ENCODE measurements around the gene SLC25A40. TPM values are rescaled to one million over a fixed set of nuclear protein-coding genes. Genes with fewer than 3 reads are reported as not detected.

SLC25A40 gene
- total and polyA plus RNA-seq, 2 of the 13 experiments (the other 11 are each of a cell fraction or from before 2014, with no cell fraction given) = 12.9 to 13.6 TPM

DNA sequence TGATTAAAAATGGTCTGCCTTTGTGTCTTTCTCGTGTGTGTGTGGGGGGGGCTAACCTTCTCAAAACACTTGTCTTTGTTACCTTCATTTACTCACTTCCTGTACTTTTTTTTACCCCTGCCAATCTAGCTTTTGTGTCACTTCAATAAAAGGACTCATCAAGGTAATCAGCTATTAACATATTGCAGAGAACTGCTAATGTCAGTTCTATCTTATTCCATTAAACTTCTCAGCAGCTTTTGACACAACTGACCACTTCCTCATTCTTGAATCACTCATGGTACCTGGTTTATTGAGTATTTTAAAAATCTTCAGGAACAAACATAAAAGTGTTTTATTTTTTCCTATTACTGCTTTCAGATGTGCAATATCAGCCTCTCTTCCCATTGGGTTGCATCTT lies 59.8 kb downstream of the SLC25A40 start:
- H3K9ac ChIP-seq (ENCODE audit: insufficient read depth, low read depth, low read length) = no peak overlapping the region
- no peak overlapping the region for H2AFZ ChIP-seq (ENCODE audit: low read length)
- BruUV-seq (replicated peaks) = no TSS peak
- ATAC-seq (no peak), DNase-seq (ENCODE audit: low spot score) (no peak), FAIRE-seq (no peak)
- H3K27ac ChIP-seq (ENCODE audit: extremely low read length, insufficient read depth, low read length) = no peak overlapping the region
- ChIA-PET POLR2A (no interaction called here), CTCF (ENCODE audit: low intra/inter-chr PET ratio, low total read pairs) (no interaction called here)
- H3K4me3 ChIP-seq (replicated peaks in 1 of 3; ENCODE audit: insufficient read depth in 1 of 3, low read depth in 2 of 3, low read length in 3 of 3) = no peak overlapping the region
- H3K27me3 ChIP-seq (ENCODE audit: control insufficient read depth in 1 of 2, insufficient read depth in 2 of 2, low read length in 2 of 2) = no peaks in the 10 kb centered on the region
- H3K4me1 ChIP-seq (ENCODE audit: insufficient read depth, low read length) = no peaks in the 10 kb centered on the region
- H3K4me2 ChIP-seq (ENCODE audit: low read depth, low read length) = no peak overlapping the region
- in situ Hi-C loops (cut with HindIII; ENCODE audit: extremely low pct_ligation_motif_present, low pct_unique_long_range_greater_than_20kb) = no loop called here
- H3K79me2 ChIP-seq (ENCODE audit: insufficient read depth, low read length) = no peaks in the 10 kb centered on the region
- H4K20me1 ChIP-seq (ENCODE audit: insufficient read depth, low read length) = no peaks in the 10 kb centered on the region
- 0% methylated on average over 1 of the region's 1 CpG for WGBS (ENCODE audit: low lambda C conversion rate)
- H3K36me3 ChIP-seq (replicated peaks in 1 of 2; ENCODE audit: control insufficient read depth in 1 of 2, insufficient read depth in 2 of 2, low read length in 2 of 2) = no peaks in the 10 kb centered on the region
- no peaks in the 10 kb centered on the region for H3K9me3 ChIP-seq (ENCODE audit: low read length)
- TF ChIP-seq, protein P1, sequence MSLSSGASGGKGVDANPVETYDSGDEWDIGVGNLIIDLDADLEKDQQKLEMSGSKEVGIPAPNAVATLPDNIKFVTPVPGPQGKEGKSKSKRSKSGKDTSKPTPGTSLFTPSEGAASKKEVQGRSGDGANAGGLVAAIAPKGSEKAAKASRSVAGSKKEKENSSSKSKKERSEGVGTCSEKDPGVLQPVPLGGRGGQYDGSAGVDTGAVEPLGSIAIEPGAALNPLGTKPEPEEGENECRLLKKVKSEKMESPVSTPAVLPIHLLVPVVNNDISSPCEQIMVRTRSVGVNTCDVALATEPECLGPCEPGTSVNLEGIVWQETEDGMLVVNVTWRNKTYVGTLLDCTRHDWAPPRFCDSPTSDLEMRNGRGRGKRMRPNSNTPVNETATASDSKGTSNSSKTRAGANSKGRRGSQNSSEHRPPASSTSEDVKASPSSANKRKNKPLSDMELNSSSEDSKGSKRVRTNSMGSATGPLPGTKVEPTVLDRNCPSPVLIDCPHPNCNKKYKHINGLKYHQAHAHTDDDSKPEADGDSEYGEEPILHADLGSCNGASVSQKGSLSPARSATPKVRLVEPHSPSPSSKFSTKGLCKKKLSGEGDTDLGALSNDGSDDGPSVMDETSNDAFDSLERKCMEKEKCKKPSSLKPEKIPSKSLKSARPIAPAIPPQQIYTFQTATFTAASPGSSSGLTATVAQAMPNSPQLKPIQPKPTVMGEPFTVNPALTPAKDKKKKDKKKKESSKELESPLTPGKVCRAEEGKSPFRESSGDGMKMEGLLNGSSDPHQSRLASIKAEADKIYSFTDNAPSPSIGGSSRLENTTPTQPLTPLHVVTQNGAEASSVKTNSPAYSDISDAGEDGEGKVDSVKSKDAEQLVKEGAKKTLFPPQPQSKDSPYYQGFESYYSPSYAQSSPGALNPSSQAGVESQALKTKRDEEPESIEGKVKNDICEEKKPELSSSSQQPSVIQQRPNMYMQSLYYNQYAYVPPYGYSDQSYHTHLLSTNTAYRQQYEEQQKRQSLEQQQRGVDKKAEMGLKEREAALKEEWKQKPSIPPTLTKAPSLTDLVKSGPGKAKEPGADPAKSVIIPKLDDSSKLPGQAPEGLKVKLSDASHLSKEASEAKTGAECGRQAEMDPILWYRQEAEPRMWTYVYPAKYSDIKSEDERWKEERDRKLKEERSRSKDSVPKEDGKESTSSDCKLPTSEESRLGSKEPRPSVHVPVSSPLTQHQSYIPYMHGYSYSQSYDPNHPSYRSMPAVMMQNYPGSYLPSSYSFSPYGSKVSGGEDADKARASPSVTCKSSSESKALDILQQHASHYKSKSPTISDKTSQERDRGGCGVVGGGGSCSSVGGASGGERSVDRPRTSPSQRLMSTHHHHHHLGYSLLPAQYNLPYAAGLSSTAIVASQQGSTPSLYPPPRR (CRISPR knock-in tag; IDR thresholded peaks at IDR 0.05; ENCODE audit: borderline replicate concordance) = no peak
- TF ChIP-seq MLLT10 (CRISPR knock-in tag; IDR thresholded peaks at IDR 0.05) (no peak), KMT2B (CRISPR knock-in tag; IDR thresholded peaks at IDR 0.05) (no peak), ZNF343 (CRISPR knock-in tag; IDR thresholded peaks at IDR 0.05) (no peak), ARNT (IDR thresholded peaks at IDR 0.05) (no peak), ZNF784 (CRISPR knock-in tag; IDR thresholded peaks at IDR 0.05; ENCODE audit: borderline replicate concordance) (no peak), FLYWCH1 (CRISPR knock-in tag; IDR thresholded peaks at IDR 0.05) (no peak), MIER2 (CRISPR knock-in tag; IDR thresholded peaks at IDR 0.05) (no peak), ZNF557 (CRISPR knock-in tag; IDR thresholded peaks at IDR 0.05) (no peak), ZNF34 (CRISPR knock-in tag; IDR thresholded peaks at IDR 0.05; ENCODE audit: borderline replicate concordance) (no peak), ZSCAN20 (CRISPR knock-in tag; IDR thresholded peaks at IDR 0.05; ENCODE audit: borderline replicate concordance) (no peak)
- TF ChIP-seq, protein P2, sequence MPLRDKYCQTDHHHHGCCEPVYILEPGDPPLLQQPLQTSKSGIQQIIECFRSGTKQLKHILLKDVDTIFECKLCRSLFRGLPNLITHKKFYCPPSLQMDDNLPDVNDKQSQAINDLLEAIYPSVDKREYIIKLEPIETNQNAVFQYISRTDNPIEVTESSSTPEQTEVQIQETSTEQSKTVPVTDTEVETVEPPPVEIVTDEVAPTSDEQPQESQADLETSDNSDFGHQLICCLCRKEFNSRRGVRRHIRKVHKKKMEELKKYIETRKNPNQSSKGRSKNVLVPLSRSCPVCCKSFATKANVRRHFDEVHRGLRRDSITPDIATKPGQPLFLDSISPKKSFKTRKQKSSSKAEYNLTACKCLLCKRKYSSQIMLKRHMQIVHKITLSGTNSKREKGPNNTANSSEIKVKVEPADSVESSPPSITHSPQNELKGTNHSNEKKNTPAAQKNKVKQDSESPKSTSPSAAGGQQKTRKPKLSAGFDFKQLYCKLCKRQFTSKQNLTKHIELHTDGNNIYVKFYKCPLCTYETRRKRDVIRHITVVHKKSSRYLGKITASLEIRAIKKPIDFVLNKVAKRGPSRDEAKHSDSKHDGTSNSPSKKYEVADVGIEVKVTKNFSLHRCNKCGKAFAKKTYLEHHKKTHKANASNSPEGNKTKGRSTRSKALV (CRISPR knock-in tag; IDR thresholded peaks at IDR 0.05) = no peak
- TF ChIP-seq, protein P3, sequence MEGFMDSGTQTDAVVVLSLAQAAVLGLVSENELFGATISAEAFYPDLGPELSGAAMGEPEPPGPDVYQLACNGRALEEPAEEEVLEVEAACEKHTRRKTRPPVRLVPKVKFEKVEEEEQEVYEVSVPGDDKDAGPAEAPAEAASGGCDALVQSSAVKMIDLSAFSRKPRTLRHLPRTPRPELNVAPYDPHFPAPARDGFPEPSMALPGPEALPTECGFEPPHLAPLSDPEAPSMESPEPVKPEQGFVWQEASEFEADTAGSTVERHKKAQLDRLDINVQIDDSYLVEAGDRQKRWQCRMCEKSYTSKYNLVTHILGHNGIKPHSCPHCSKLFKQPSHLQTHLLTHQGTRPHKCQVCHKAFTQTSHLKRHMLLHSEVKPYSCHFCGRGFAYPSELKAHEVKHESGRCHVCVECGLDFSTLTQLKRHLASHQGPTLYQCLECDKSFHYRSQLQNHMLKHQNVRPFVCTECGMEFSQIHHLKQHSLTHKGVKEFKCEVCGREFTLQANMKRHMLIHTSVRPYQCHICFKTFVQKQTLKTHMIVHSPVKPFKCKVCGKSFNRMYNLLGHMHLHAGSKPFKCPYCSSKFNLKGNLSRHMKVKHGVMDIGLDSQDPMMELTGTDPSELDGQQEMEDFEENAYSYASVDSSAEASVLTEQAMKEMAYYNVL (CRISPR knock-in tag; IDR thresholded peaks at IDR 0.05; ENCODE audit: borderline replicate concordance) = no peak
- TF ChIP-seq, protein P4, sequence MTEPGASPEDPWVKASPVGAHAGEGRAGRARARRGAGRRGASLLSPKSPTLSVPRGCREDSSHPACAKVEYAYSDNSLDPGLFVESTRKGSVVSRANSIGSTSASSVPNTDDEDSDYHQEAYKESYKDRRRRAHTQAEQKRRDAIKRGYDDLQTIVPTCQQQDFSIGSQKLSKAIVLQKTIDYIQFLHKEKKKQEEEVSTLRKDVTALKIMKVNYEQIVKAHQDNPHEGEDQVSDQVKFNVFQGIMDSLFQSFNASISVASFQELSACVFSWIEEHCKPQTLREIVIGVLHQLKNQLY (CRISPR knock-in tag; IDR thresholded peaks at IDR 0.05) = no peak
- intact Hi-C loops (cut with micrococcal nuclease; ENCODE audit: unreplicated experiment) = no loop called here

All from HepG2 (cell line).